ENCODE results near the gene P2RY14. TPM values are rescaled to one million over a fixed set of nuclear protein-coding genes. Genes with fewer than 3 reads are reported as not detected.

P2RY14 gene
- total and polyA plus RNA-seq, 2 of the 13 experiments (the other 11 are each of a cell fraction or from before 2014, with no cell fraction given) = not detected

- TF ChIP-seq AKNA (CRISPR knock-in tag; IDR thresholded peaks at IDR 0.05; ENCODE audit: borderline replicate concordance) = no peak
- no peak for TF ChIP-seq ZSCAN20 (CRISPR knock-in tag; IDR thresholded peaks at IDR 0.05; ENCODE audit: borderline replicate concordance)
- no peak for TF ChIP-seq XBP1 (CRISPR knock-in tag; IDR thresholded peaks at IDR 0.05)
- peak; percentile 100 for TF ChIP-seq ASH2L (IDR thresholded peaks at IDR 0.05; ENCODE audit: insufficient read length, low read depth, low read length)
- TF ChIP-seq RFX1 (IDR thresholded peaks at IDR 0.05) = no peak
- peak; percentile 99 for TF ChIP-seq NCOR1 (IDR thresholded peaks at IDR 0.05; ENCODE audit: borderline replicate concordance, low read length)
- no peak for TF ChIP-seq PHF5A (CRISPR knock-in tag; IDR thresholded peaks at IDR 0.05; ENCODE audit: low read depth, unreplicated experiment)
- no peak for TF ChIP-seq CREB1 (IDR thresholded peaks at IDR 0.05)
- peak; percentile 77 for TF ChIP-seq CREB1 (CRISPR knock-in tag; IDR thresholded peaks at IDR 0.05)
- TF ChIP-seq ZKSCAN1 (IDR thresholded peaks at IDR 0.05; ENCODE audit: low read length) = peak; percentile 63; the same call in 1 of the 2 replicates
- TF ChIP-seq ZNF513 (CRISPR knock-in tag; conservative IDR thresholded peaks at IDR 0.05) = no peak
- no peak for TF ChIP-seq MNT (IDR thresholded peaks at IDR 0.05)
- peak; percentile 77 to 91 for TF ChIP-seq NR2F1 (CRISPR knock-in tag; IDR thresholded peaks at IDR 0.05)
- TF ChIP-seq SP1 (IDR thresholded peaks at IDR 0.05) = no peak
- TF ChIP-seq SP1 (CRISPR knock-in tag; IDR thresholded peaks at IDR 0.05) = no peak
- TF ChIP-seq ZGPAT (CRISPR knock-in tag; IDR thresholded peaks at IDR 0.05) = peak; percentile 91
- no peak for TF ChIP-seq ZNF629 (CRISPR knock-in tag; conservative IDR thresholded peaks at IDR 0.05)
- TF ChIP-seq ISX (CRISPR knock-in tag; conservative IDR thresholded peaks at IDR 0.05) = no peak
- TF ChIP-seq SIN3A (IDR thresholded peaks at IDR 0.05; ENCODE audit: borderline replicate concordance, low read depth, low read length) = no peak
- TF ChIP-seq RELA (CRISPR knock-in tag; IDR thresholded peaks at IDR 0.05) = no peak
- no peak for TF ChIP-seq ZFP37 (CRISPR knock-in tag; IDR thresholded peaks at IDR 0.05; ENCODE audit: borderline replicate concordance)
- TF ChIP-seq SP140L (CRISPR knock-in tag; IDR thresholded peaks at IDR 0.05; ENCODE audit: borderline replicate concordance) = no peak
Measured at GRCh38 chr3:151197981-151198767, 80.2 kb downstream of the P2RY14 start (continued).

Measured in HepG2 (cell line).